ENCODE measurements around the gene CCDC177.

- TF ChIP-seq CTCF (optimal IDR thresholded peaks at IDR 0.05 in 1 of 3, IDR thresholded peaks at IDR 0.05 in 1 of 3, conservative IDR thresholded peaks at IDR 0.05 in 1 of 3; ENCODE audit: extremely low read depth in 1 of 3, insufficient read depth in 2 of 3, low read length in 3 of 3), result no peak
- no peak for TF ChIP-seq EZH2 (IDR thresholded peaks at IDR 0.05; ENCODE audit: low read length)
These were observed 36.7 kb upstream of the CCDC177 start, which contains the start of gene SUSD6 for GRCh38 chr14:69611172-69612013.

All from keratinocyte (primary cell).